GM19468 (cell line): ENCODE measurements around the gene SLC6A11.

Experiments used
- ATAC-seq: cut with Tn5 transposase; IDR thresholded peaks from one replicate; pipeline ENCODE4 v1.9.1; 2021; ENCODE audit warnings: mild to moderate bottlenecking, moderate library complexity, moderate number of reproducible peaks; ENCODE audit not compliant: unreplicated experiment; ENCODE audit errors: extremely low read depth

SLC6A11 gene

GRCh38 chr3:10972072-10972782, 156.2 kb downstream of the SLC6A11 start:
- no peak for ATAC-seq

- ATAC-seq = no peak
These were observed 157.1 kb downstream of the SLC6A11 start for GRCh38 chr3:10973046-10973595.

- no peak for ATAC-seq
These were observed 158.1 kb downstream of the SLC6A11 start for GRCh38 chr3:10974131-10974530.

- no peak for ATAC-seq
These were observed 158.8 kb downstream of the SLC6A11 start for GRCh38 chr3:10974746-10975375.

- no peak for ATAC-seq
These were observed 159.7 kb downstream of the SLC6A11 start for GRCh38 chr3:10975695-10976234.

- no peak for ATAC-seq
These were observed 160.7 kb downstream of the SLC6A11 start for GRCh38 chr3:10976770-10977169.

- no peak for ATAC-seq
These were observed 162.0 kb downstream of the SLC6A11 start for GRCh38 chr3:10977892-10978510.

- no peak for ATAC-seq
These were observed 162.9 kb downstream of the SLC6A11 start for GRCh38 chr3:10978956-10979355.

- ATAC-seq = no peak
These were observed 164.3 kb downstream of the SLC6A11 start for GRCh38 chr3:10980312-10980711.

GRCh38 chr3:10981031-10981430, 165.0 kb downstream of the SLC6A11 start:
- ATAC-seq = no peak

GRCh38 chr3:10981961-10982360, 165.9 kb downstream of the SLC6A11 start:
- no peak for ATAC-seq

GRCh38 chr3:10982782-10983181, 166.8 kb downstream of the SLC6A11 start:
- ATAC-seq = no peak

- ATAC-seq = no peak
These were observed 167.3 kb downstream of the SLC6A11 start for GRCh38 chr3:10983219-10983916.

- no peak for ATAC-seq
These were observed 168.4 kb downstream of the SLC6A11 start for GRCh38 chr3:10984371-10984896.

- no peak for ATAC-seq
These were observed 169.2 kb downstream of the SLC6A11 start for GRCh38 chr3:10985181-10985580.

GRCh38 chr3:10986592-10986991, 170.6 kb downstream of the SLC6A11 start:
- ATAC-seq = no peak

- no peak for ATAC-seq
These were observed 172.1 kb downstream of the SLC6A11 start for GRCh38 chr3:10988001-10988665.

- no peak for ATAC-seq
These were observed 173.0 kb downstream of the SLC6A11 start for GRCh38 chr3:10988991-10989484.
